GM21381 (cell line): ENCODE measurements around the gene IRAK2.

Experiments
- ATAC-seq: cut with Tn5 transposase; IDR thresholded peaks from one replicate; pipeline ENCODE4 v1.9.1; 2021; ENCODE audit warnings: mild to moderate bottlenecking, moderate library complexity; ENCODE audit not compliant: unreplicated experiment

IRAK2 gene

GRCh38 chr3:10223676-10224639, 59.2 kb downstream of the IRAK2 start:
- peak; percentile 52 for ATAC-seq

- peak; percentile 38 for ATAC-seq
These were observed 60.3 kb downstream of the IRAK2 start for GRCh38 chr3:10224794-10225665.

GRCh38 chr3:10226293-10226692, 61.6 kb downstream of the IRAK2 start:
- no peak for ATAC-seq

GRCh38 chr3:10228248-10228950, 63.7 kb downstream of the IRAK2 start:
- ATAC-seq = no peak

- no peak for ATAC-seq
These were observed 64.9 kb downstream of the IRAK2 start for GRCh38 chr3:10229576-10229975.

- ATAC-seq = no peak
These were observed 67.4 kb downstream of the IRAK2 start for GRCh38 chr3:10232137-10232536.

GRCh38 chr3:10233988-10234387, 69.3 kb downstream of the IRAK2 start:
- ATAC-seq = no peak

- ATAC-seq = no peak
These were observed 70.0 kb downstream of the IRAK2 start for GRCh38 chr3:10234526-10235230.

- no peak for ATAC-seq
These were observed 70.8 kb downstream of the IRAK2 start for GRCh38 chr3:10235551-10235950.

- ATAC-seq = no peak
These were observed 73.8 kb downstream of the IRAK2 start for GRCh38 chr3:10238345-10239183.

- no peak for ATAC-seq
These were observed 76.1 kb downstream of the IRAK2 start for GRCh38 chr3:10240799-10241198.

GRCh38 chr3:10242182-10243065, 77.7 kb downstream of the IRAK2 start:
- ATAC-seq = no peak

GRCh38 chr3:10244009-10244408, 79.3 kb downstream of the IRAK2 start:
- no peak for ATAC-seq

GRCh38 chr3:10245081-10245712, 80.5 kb downstream of the IRAK2 start:
- no peak for ATAC-seq

GRCh38 chr3:10247679-10248183, 83.0 kb downstream of the IRAK2 start:
- no peak for ATAC-seq

- peak; percentile 95 for ATAC-seq
These were observed 83.7 kb downstream of the IRAK2 start, which contains the start of gene TATDN2 for GRCh38 chr3:10248184-10248983. Gene TATDN2 (plus strand): TSS chr3:10248459. CDS start chr3:10249201, 742 bp downstream.
